Ectodermal cell (in vitro differentiated cells): Measurements from ENCODE around the gene QPCT. TPM values are rescaled to one million over a fixed set of nuclear protein-coding genes. Genes with fewer than 3 reads are reported as not detected.
A peak's percentile ranks its signal among the peaks of the same experiment; 100 is the strongest.
"Not testable (repeated sequence)": the region's sequence is repeated elsewhere in the genome, so short reads cannot be mapped to it uniquely, and the experiment has no call there.

ENCODE experiments used
- H3K27ac ChIP-seq: 2 replicates; pipeline ENCODE4 v1.7.0; 2013; ENCODE audit warnings: mild to moderate bottlenecking, low read depth, low read length; ENCODE audit not compliant: insufficient read depth, poor library complexity, severe bottlenecking
- H3K27me3 ChIP-seq: 2 replicates; pipeline ENCODE4 v1.7.0; 2013; ENCODE audit warnings: mild to moderate bottlenecking, low read length; ENCODE audit not compliant: insufficient read depth, control insufficient read depth, poor library complexity, severe bottlenecking
- H3K36me3 ChIP-seq: one replicate; pipeline ENCODE4 v1.7.0; 2013; ENCODE audit warnings: low read length; ENCODE audit not compliant: control insufficient read depth, insufficient read depth
- H3K4me1 ChIP-seq: one replicate; pipeline ENCODE4 v1.7.0; 2013; ENCODE audit warnings: low read length; ENCODE audit not compliant: control insufficient read depth, insufficient read depth
- H3K4me3 ChIP-seq: 2 replicates; pipeline ENCODE4 v1.7.0; 2013; ENCODE audit warnings: low read depth, low read length, control low read depth; ENCODE audit not compliant: insufficient read depth
- H3K9me3 ChIP-seq: 2 replicates; pipeline ENCODE4 v1.7.0; 2013; ENCODE audit warnings: mild to moderate bottlenecking, low read length, moderate library complexity; ENCODE audit not compliant: control insufficient read depth
- WGBS, 2 experiments: methylation state at CpG; one replicate each; pipeline ENCODE4 v1.1.7; 2013; ENCODE audit warnings: missing lambda C conversion rate in 2 of 2; 5-methylcytosine and 5-hydroxymethylcytosine counted together
- polyA plus RNA-seq, 4 experiments: library from polyadenylated mRNA; stranded (reverse); fragments of 50-300 nt; gene quantifications; one replicate each; pipeline ENCODE4 v1.2.3, GENCODE V29; 2013

QPCT gene
- polyA plus RNA-seq (2013, experiment 1 of 4), result 0.52 TPM
- polyA plus RNA-seq (2013, experiment 2 of 4), result 0.75 TPM
- polyA plus RNA-seq (2013, experiment 3 of 4), result 0.53 TPM
- polyA plus RNA-seq (2013, experiment 4 of 4), result 1.0 TPM

DNA sequence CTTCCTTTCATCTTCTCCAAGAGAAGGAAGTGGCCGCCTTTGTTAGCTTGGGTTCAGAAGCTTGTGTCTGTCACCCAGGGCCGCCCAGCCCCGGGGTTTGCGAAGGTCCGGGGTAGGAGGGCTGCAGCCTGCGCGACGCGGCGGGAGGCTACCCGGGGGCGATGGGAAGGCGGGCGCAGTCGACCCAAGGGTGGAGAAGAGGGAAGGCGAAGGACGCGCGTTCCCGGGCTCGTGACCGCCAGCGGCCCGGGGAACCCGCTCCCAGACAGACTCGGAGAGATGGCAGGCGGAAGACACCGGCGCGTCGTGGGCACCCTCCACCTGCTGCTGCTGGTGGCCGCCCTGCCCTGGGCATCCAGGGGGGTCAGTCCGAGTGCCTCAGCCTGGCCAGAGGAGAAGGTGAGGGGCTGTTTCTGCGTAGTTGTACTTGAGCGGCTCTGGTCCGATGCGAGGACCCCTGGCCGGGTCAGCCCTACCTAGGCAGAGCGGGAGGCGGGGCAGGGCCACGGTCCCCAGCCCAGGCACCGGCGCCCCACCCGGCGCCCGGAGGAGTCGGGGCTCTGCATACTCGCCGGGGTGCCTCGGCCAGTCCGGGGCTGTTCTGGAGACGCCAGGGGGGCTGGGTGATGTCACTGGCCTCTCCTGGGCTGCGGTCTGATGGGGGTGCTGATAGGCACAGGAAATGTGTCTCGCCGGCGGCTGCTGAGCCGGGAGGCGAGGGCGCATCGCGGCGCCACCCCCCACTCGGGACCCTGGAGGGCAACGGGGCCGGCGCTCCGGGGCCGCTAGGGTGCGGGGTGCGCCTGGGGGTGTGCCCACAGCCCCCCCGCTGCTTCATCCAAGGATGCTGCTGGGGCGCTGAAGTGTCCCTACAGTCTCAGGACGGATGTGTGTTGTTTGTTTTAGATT lies at the start of gene QPCT:
TSS of gene QPCT (plus strand) at position 178 of the 909 bp plus-strand sequence. CDS start at position 280, 102 bp downstream.
- Histone ChIP-seq H3K4me3 (peak within 1 kb of the TSS; percentile 28), H3K27ac (no peak within 1 kb of the TSS), H3K4me1 (no peaks in the 10 kb centered on the region), H3K27me3 (peaks cover 26% of the 10 kb centered on the region), H3K9me3 (no peaks in the 10 kb centered on the region), H3K36me3 (no peaks in the 10 kb centered on the region)
- 9 to 10% methylated on average over 73 of the region's 73 CpGs for WGBS, 2 experiments

DNA sequence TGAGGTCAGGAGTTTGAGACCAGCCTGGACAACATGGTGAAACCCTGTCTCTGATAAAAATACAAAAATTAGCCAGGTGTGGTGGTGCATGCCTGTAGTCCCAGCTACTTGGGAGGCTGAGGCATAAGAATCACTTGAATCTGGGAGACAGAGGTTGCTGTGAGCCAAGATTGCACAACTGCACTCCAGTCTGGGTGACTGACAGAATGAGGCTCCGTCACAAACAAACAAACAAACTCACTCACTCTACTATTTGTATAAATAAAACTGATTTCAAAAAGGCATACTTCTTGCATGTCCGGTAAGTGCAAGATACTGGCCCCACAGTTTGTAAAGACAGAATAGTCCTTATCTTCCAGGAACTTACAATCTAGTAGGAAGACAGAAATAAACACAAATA lies 49.6 kb upstream of the QPCT start:
- not testable (repeated sequence) for H3K36me3 ChIP-seq, H3K27ac ChIP-seq, H3K27me3 ChIP-seq, H3K9me3 ChIP-seq, H3K4me1 ChIP-seq, H3K4me3 ChIP-seq
- 100% methylated on average over 1 of the region's 2 CpGs for WGBS, 2 experiments

DNA sequence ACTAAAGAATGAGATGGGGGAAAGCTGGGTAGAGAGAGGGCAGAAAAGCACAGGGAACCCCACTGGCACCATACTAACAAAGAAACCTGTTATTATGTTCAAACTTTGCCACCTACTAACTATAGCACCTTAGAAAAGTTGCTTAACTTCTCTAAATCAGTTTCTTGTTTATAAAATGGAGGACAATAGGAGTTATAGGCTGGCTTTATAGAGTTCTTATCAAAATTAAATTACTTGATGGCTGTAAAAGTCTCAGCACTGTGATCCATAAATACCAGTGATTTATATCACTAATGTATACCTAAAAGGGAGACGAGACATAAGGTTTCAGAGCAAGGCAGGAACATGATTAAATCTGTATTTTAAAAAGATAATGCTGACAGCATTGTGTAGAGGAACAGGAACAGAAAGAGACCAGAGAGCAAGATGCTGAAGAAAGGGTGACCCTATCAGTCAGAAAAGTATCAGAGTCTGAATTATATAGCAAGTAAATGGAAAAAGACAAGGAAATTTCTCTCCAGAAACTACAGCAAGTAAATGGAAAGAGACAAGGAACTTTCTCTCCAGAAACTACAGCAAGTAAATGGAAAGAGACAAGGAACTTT lies 48.9 kb upstream of the QPCT start:
- WGBS, 2 experiments, result 90 to 100% methylated on average over 1 of the region's 1 CpG
- no peaks in the 10 kb centered on the region for H3K36me3 ChIP-seq
- H3K9me3 ChIP-seq, result no peaks in the 10 kb centered on the region
- no peak overlapping the region for H3K27ac ChIP-seq
- H3K4me3 ChIP-seq, result no peak overlapping the region
- H3K27me3 ChIP-seq, result no peaks in the 10 kb centered on the region
- no peaks in the 10 kb centered on the region for H3K4me1 ChIP-seq

DNA sequence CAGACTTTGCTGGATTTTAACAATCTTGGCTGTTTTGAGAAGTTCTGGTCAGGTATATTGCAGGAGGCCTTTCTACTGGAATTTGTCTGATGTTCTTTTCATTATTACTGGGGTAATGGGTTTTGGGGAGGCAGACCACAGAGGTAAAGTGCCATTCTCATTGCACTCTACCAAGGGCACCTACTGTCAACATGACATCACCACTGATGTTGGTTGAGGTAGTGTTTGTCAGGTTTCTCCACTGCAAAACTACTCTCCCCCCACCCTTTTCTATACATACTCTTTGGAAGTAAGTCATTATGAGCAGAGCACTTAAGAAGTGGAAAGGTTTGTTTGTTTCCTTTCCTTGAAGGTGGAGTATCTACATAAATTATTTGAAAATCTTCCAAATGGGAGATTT lies 46.8 kb upstream of the QPCT start:
- no peaks in the 10 kb centered on the region for H3K4me1 ChIP-seq
- H3K27ac ChIP-seq, result no peak overlapping the region
- no peaks in the 10 kb centered on the region for H3K27me3 ChIP-seq
- H3K9me3 ChIP-seq, result no peaks in the 10 kb centered on the region
- no peak overlapping the region for H3K4me3 ChIP-seq
- H3K36me3 ChIP-seq, result no peaks in the 10 kb centered on the region

DNA sequence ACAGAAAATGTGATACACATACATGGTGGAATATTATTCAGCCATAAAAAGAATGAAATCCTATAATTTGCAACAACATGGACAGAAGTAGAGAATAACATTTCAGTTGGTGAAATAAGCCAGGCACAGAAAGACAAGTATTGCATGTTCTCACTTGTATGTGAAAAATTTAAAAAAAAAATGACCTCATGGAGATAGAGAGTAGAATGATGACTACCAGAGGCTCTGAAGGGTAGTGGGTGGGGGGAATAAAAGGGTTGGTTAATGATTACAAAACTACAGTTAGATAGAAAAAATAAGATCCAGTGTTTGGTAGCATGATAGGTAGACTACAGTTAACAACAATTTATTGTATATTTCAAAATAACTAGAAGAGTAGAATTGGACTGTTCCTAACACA lies 44.3 kb upstream of the QPCT start:
- H3K27me3 ChIP-seq, result no peaks in the 10 kb centered on the region
- H3K4me1 ChIP-seq, result no peaks in the 10 kb centered on the region
- no peak overlapping the region for H3K27ac ChIP-seq
- H3K4me3 ChIP-seq, result no peak overlapping the region
- H3K9me3 ChIP-seq, result no peaks in the 10 kb centered on the region
- no peaks in the 10 kb centered on the region for H3K36me3 ChIP-seq

DNA sequence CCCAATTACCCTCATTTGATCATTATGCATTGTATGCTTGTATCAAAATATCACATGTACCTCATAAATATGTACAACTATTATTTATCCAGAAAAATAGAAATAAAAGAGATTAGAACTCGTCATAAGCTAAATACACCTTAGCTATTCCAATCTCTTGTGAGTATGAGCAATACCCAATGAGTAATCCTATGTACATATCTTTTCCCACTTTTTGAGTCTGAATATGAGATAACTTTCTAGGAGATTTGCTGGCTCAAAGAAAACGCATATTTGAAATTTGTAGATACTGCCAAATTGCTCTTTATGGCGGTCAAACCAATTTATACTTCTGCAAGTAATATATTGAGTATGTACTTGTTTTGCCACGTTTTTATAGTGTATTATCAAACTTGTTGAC lies 43.9 kb upstream of the QPCT start:
- Histone ChIP-seq H3K9me3 (no peaks in the 10 kb centered on the region), H3K4me1 (no peaks in the 10 kb centered on the region), H3K27me3 (no peaks in the 10 kb centered on the region), H3K4me3 (no peak overlapping the region), H3K36me3 (no peaks in the 10 kb centered on the region), H3K27ac (no peak overlapping the region)
- WGBS, 2 experiments, result 93 to 98% methylated on average over 3 to 4 of the region's 4 CpGs

DNA sequence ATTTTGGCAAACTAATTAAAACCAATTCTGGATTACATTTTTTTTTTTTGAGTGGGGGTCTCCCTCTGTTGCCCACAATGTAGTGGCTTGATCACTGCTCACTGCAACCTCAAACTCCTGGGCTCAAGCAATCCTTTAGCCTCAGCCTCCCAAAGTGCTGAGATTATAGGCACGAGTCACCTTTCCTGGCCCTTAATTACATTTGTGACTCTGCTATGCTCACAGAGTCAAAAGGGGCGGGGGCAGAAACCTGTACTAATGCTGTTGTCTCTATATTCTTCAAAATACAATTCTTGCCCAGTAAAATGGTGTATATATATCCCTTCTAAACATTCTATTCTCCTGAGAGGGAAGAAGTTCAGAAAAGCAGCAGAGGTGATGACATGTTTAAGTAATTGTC lies 43.0 kb upstream of the QPCT start:
- WGBS, 2 experiments, result 82 to 90% methylated on average over 2 of the region's 2 CpGs
- no peak overlapping the region for H3K27ac ChIP-seq
- H3K9me3 ChIP-seq, result no peaks in the 10 kb centered on the region
- no peaks in the 10 kb centered on the region for H3K4me1 ChIP-seq
- no peak overlapping the region for H3K4me3 ChIP-seq
- no peaks in the 10 kb centered on the region for H3K36me3 ChIP-seq
- no peaks in the 10 kb centered on the region for H3K27me3 ChIP-seq

DNA sequence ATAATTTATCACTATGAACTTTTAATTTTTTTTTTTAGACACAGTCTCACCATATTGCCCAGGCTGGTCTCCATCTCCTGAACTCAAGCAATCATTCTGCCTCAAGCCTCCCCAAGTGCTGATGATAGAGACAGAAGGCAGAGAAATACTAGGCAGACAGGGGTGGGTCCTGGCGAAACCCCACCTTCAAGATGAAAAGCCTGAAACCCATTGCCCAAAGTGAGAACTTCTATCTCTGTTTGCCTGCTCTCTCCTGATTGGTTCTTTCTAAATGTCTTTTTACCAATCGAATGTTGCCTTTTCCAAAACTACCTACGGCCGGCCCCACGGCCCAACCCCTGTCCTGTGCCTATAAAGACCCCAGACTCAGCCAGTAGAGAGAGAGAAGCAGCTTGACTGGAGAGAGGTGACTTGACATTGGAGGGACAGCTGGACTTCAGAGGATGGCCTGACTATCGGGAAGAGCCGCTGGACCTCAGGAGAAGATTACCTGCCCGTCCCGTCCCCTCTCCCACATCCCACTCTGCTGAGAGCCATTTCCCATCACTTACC lies 41.7 kb upstream of the QPCT start:
- H3K4me3 ChIP-seq, result no peak overlapping the region
- no peaks in the 10 kb centered on the region for H3K27me3 ChIP-seq
- no peaks in the 10 kb centered on the region for H3K36me3 ChIP-seq
- H3K27ac ChIP-seq, result no peak overlapping the region
- H3K9me3 ChIP-seq, result no peaks in the 10 kb centered on the region
- H3K4me1 ChIP-seq, result no peaks in the 10 kb centered on the region
- WGBS, 2 experiments, result 96% methylated on average over 9 of the region's 9 CpGs

DNA sequence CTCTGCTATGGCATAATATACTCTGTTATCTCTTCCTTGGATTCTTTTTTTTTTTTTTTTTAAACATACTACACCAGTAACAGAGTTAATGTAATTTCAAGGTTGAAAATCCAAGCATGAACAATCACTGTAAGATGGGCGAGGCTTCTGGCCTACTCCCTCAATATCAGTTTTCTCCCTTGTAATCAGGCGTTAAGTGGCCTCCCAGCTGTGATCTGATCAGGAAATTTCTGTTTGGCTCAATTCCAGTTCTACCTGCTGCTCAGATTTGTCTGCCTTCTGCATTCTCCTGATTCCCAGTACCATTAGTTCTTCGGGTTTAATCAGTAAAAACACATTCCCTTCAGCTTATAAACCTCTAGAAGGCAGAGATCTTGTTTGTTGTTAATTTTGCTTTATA lies 38.4 kb upstream of the QPCT start:
- H3K36me3 ChIP-seq, result no peaks in the 10 kb centered on the region
- no peaks in the 10 kb centered on the region for H3K4me1 ChIP-seq
- no peak overlapping the region for H3K4me3 ChIP-seq
- no peaks in the 10 kb centered on the region for H3K9me3 ChIP-seq
- no peaks in the 10 kb centered on the region for H3K27me3 ChIP-seq
- H3K27ac ChIP-seq, result no peak overlapping the region
- 88 to 89% methylated on average over 3 of the region's 3 CpGs for whole genome bisulfite sequencing, 2 experiments

DNA sequence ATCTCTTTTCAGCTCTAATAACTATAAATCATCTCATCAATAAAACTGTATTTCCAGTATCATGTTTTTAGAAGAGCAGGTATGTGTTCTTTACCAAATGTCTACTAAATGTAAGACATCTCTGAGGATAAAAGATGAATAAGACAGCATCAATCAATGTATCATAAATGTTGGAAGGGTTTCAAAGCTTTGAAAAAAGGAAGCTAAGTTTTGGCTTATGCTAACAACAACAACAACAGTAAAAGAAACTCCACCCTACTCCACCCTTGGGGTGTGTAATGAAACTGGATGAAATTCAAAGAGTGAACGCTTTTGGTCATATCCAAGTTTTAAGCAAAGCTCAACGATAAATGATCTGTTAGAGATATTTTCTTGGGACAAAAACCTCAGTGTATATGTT lies 36.9 kb upstream of the QPCT start:
- H3K36me3 ChIP-seq, result no peaks in the 10 kb centered on the region
- H3K4me1 ChIP-seq, result no peaks in the 10 kb centered on the region
- H3K4me3 ChIP-seq, result no peak overlapping the region
- H3K9me3 ChIP-seq, result no peaks in the 10 kb centered on the region
- 94 to 100% methylated on average over 2 of the region's 2 CpGs for WGBS, 2 experiments
- H3K27me3 ChIP-seq, result no peaks in the 10 kb centered on the region
- H3K27ac ChIP-seq, result no peak overlapping the region
